ENCODE results near the gene CENPP.

The CENPP gene

GRCh38 chr9:92315456-92315855, 10.3 kb upstream of the CENPP start:
- no peak for DNase-seq

- DNase-seq = no peak
Observed at GRCh38 chr9:92324431-92324830, 1.3 kb upstream of the CENPP start.

GRCh38 chr9:92324889-92325268, 874 bp upstream of the CENPP start:
- no peak for DNase-seq

- no peak for DNase-seq
Observed at GRCh38 chr9:92325991-92326500, 293 bp downstream of the CENPP start.

GRCh38 chr9:92327283-92327850, 1.6 kb downstream of the CENPP start:
- no peak for DNase-seq

- no peak for DNase-seq
Observed at GRCh38 chr9:92328225-92328624, 2.5 kb downstream of the CENPP start.

GRCh38 chr9:92332577-92333281, 7.0 kb downstream of the CENPP start:
- DNase-seq = no peak

GRCh38 chr9:92333282-92333634, 7.5 kb downstream of the CENPP start:
- no peak for DNase-seq

GRCh38 chr9:92341578-92341977, 15.8 kb downstream of the CENPP start:
- no peak for DNase-seq

GRCh38 chr9:92342825-92343488, 17.2 kb downstream of the CENPP start:
- DNase-seq = no peak

- no peak for DNase-seq
Observed at GRCh38 chr9:92345582-92345981, 19.8 kb downstream of the CENPP start.

GRCh38 chr9:92349771-92350739, 24.3 kb downstream of the CENPP start:
- no peak for DNase-seq

GRCh38 chr9:92350740-92351133, 25.0 kb downstream of the CENPP start:
- no peak for DNase-seq

GRCh38 chr9:92353051-92353450, 27.3 kb downstream of the CENPP start:
- DNase-seq = no peak

GRCh38 chr9:92359394-92359995, 33.7 kb downstream of the CENPP start:
- no peak for DNase-seq

GRCh38 chr9:92360083-92360482, 34.3 kb downstream of the CENPP start:
- no peak for DNase-seq

- DNase-seq = no peak
Observed at GRCh38 chr9:92369075-92369474, 43.3 kb downstream of the CENPP start.

- DNase-seq = no peak
Observed at GRCh38 chr9:92373167-92373566, 47.4 kb downstream of the CENPP start.

- DNase-seq = no peak
Observed at GRCh38 chr9:92377876-92378275, 52.1 kb downstream of the CENPP start.

- no peak for DNase-seq
Observed at GRCh38 chr9:92378865-92379560, 53.3 kb downstream of the CENPP start.

GRCh38 chr9:92380603-92381002, 54.9 kb downstream of the CENPP start:
- no peak for DNase-seq

GRCh38 chr9:92381775-92382174, 56.0 kb downstream of the CENPP start:
- no peak for DNase-seq

Data from activated naive CD4-positive, alpha-beta T cell treated with anti-CD3 and anti-CD28 coated beads, Interleukin-2, amount 50 U/mL, for 16 hours (primary cell).